Measurements from ENCODE around the gene EEFSEC. TPM values are rescaled to one million over a fixed set of nuclear protein-coding genes. Genes with fewer than 3 reads are reported as not detected.

Gene EEFSEC, protein sequence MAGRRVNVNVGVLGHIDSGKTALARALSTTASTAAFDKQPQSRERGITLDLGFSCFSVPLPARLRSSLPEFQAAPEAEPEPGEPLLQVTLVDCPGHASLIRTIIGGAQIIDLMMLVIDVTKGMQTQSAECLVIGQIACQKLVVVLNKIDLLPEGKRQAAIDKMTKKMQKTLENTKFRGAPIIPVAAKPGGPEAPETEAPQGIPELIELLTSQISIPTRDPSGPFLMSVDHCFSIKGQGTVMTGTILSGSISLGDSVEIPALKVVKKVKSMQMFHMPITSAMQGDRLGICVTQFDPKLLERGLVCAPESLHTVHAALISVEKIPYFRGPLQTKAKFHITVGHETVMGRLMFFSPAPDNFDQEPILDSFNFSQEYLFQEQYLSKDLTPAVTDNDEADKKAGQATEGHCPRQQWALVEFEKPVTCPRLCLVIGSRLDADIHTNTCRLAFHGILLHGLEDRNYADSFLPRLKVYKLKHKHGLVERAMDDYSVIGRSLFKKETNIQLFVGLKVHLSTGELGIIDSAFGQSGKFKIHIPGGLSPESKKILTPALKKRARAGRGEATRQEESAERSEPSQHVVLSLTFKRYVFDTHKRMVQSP
- total RNA-seq = 24.6 TPM

- TF ChIP-seq POLR2AphosphoS5 (IDR thresholded peaks at IDR 0.05; ENCODE audit: insufficient read depth in 1 of 2, low read depth in 1 of 2) (peak; percentile 65 to 83), POLR2A (IDR thresholded peaks at IDR 0.05) (peak in 1 of 2 donors; percentile 24), CTCF (IDR thresholded peaks at IDR 0.05) (no peak)
- H3K36me3 ChIP-seq = peaks cover 0 to 6% of the 10 kb centered on the region in 2 donors
- H3K4me1 ChIP-seq = peaks cover 11% of the 10 kb centered on the region
- H3K4me3 ChIP-seq = peak within 1 kb of the TSS; percentile 71 to 92
- DNase-seq (ENCODE audit: extremely low spot score in 2 of 2) = no peak
- no peaks in the 10 kb centered on the region for H3K27me3 ChIP-seq
- no peaks in the 10 kb centered on the region for H3K9me3 ChIP-seq
- intact Hi-C loops (cut with DNase I) = no loop called here
- peak within 1 kb of the TSS; percentile 76 for H3K27ac ChIP-seq
These were observed at the start of gene EEFSEC for GRCh38 chr3:128153156-128154041. EEFSEC (plus strand) TSS chr3:128153481; CDS start chr3:128153508, 27 bp downstream.

DNA sequence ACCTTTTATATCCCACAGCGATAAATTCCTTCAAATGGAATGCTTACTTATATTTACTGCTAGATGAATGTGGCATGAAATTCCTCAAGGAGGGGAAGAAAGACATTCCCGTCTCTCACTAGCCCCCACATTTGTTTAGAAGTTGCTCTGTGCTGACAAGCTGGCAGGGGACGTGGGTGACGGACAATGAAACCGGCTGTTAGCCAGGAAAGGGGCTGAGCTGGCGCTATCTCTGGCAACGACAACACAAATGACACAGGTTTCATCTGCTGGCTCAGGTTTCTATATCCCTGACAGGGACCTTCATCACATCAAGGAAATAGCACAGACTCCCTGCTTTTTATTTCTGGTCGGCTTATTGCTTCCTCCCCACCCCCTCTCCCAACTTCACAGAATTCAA, 45.4 kb upstream of the EEFSEC start:
- Histone ChIP-seq H3K27me3 (no peaks in the 10 kb centered on the region), H3K4me1 (peaks cover 10% of the 10 kb centered on the region), H3K4me3 (no peak overlapping the region), H3K36me3 (peaks cover 0 to 21% of the 10 kb centered on the region in 2 donors), H3K27ac (no peak overlapping the region), H3K9me3 (no peaks in the 10 kb centered on the region)
- TF ChIP-seq CTCF (IDR thresholded peaks at IDR 0.05) (no peak), POLR2A (IDR thresholded peaks at IDR 0.05) (no peak), POLR2AphosphoS5 (IDR thresholded peaks at IDR 0.05; ENCODE audit: insufficient read depth in 1 of 2, low read depth in 1 of 2) (no peak)
- intact Hi-C loops (cut with DNase I) = no loop called here
- no peak for DNase-seq (ENCODE audit: extremely low spot score in 2 of 2)

DNA sequence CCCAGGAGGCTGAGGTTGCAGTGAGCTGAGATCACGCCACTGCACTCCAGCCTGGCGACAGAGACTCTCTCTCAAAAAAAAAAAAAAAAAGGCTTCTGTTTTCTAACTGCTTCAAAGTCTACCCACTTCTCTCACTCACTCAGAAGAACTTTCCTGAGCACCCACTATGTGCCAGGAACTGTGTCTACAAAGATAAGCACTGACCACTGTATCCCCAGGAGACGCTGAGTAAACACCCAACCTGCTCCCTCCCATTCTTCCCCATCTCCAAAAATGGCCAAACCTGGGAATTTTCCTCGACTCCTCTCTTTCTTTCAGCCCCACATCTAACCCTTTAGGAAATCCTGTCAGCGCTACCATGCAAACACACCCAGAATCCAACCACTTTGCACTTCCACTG, 42.1 kb upstream of the EEFSEC start:
- DNase-seq (ENCODE audit: extremely low spot score in 2 of 2) = no peak
- Histone ChIP-seq H3K27me3 (no peaks in the 10 kb centered on the region), H3K27ac (no peak overlapping the region), H3K4me3 (no peak overlapping the region), H3K4me1 (peaks cover 11% of the 10 kb centered on the region), H3K36me3 (peaks cover 0 to 19% of the 10 kb centered on the region in 2 donors), H3K9me3 (no peaks in the 10 kb centered on the region)
- intact Hi-C loops (cut with DNase I) = no loop called here
- TF ChIP-seq CTCF (IDR thresholded peaks at IDR 0.05) (no peak), POLR2A (IDR thresholded peaks at IDR 0.05) (no peak), POLR2AphosphoS5 (IDR thresholded peaks at IDR 0.05; ENCODE audit: insufficient read depth in 1 of 2, low read depth in 1 of 2) (no peak)

DNA sequence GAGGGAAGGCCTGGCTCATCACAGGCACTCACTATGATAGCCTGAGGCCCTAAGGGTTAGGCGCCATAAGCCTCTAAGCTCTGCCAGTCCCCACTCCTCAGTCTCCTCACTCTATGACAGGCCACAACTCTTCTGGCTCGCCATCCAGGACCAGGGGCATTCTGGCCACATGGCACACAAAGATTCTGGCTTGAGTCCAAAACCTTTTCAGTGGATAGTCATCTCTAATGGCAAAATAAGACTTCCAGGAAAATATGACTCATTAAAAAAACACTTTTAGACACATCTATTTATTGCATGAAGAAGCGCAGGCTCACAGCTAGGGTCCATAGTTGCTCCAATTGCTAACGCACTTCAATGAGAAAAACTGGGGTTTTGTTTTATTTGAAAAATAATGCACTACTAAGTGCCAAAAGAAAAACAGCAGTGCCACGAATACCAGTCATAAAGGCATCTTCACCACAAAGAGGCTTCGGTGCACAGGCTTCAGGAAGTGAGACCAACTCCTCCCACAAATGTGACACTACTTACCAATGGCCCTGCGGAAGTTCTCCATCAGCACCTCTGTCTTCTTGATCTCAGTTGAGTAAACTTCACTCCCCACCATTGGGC, 40.8 kb upstream of the EEFSEC start:
- intact Hi-C loops (cut with DNase I) = no loop called here
- peaks cover 11% of the 10 kb centered on the region for H3K4me1 ChIP-seq
- DNase-seq (ENCODE audit: extremely low spot score in 2 of 2) = no peak
- H3K27ac ChIP-seq = no peak overlapping the region
- H3K36me3 ChIP-seq = peaks cover 0 to 26% of the 10 kb centered on the region in 2 donors
- no peak overlapping the region for H3K4me3 ChIP-seq
- no peak for TF ChIP-seq POLR2AphosphoS5 (IDR thresholded peaks at IDR 0.05; ENCODE audit: insufficient read depth in 1 of 2, low read depth in 1 of 2)
- TF ChIP-seq POLR2A (IDR thresholded peaks at IDR 0.05) = no peak
- no peak for TF ChIP-seq CTCF (IDR thresholded peaks at IDR 0.05)
- H3K9me3 ChIP-seq = no peaks in the 10 kb centered on the region
- no peaks in the 10 kb centered on the region for H3K27me3 ChIP-seq
